Right renal cortex interstitium (tissue), 3 donors: Measurements from ENCODE around the gene KRTAP16-1. TPM values are rescaled to one million over a fixed set of nuclear protein-coding genes. Genes with fewer than 3 reads are reported as not detected.

Experiments used
- polyA plus RNA-seq, 3 donors: library from polyadenylated mRNA; unstranded; fragments of 120-200 nt; gene quantifications; one replicate each; pipeline ENCODE4 v1.2.1, GENCODE V29; 2013; ENCODE audit not compliant: insufficient read length in 3 of 3

Gene KRTAP16-1
- polyA plus RNA-seq, 3 donors = not detected

Other genes with a start within 250 kb of the KRTAP16-1 start
- gene KRTAP2-3, start 249.2 kb downstream of the KRTAP16-1 start, polyA plus RNA-seq = not detected
- gene KRTAP2-4, start 243.4 kb downstream of the KRTAP16-1 start, polyA plus RNA-seq = not detected
- not detected for gene KRTAP4-7, start 225.2 kb downstream of the KRTAP16-1 start, polyA plus RNA-seq
- gene KRTAP4-8, start 211.2 kb downstream of the KRTAP16-1 start, polyA plus RNA-seq = not detected
- not detected for gene KRTAP4-16, start 207.1 kb downstream of the KRTAP16-1 start, polyA plus RNA-seq
- not detected for gene KRTAP4-9, start 203.9 kb downstream of the KRTAP16-1 start, polyA plus RNA-seq
- gene KRTAP4-11, start 190.9 kb downstream of the KRTAP16-1 start, polyA plus RNA-seq = not detected
- gene KRTAP4-12, start 185.1 kb downstream of the KRTAP16-1 start, polyA plus RNA-seq = not detected
- not detected for gene KRTAP4-6, start 168.8 kb downstream of the KRTAP16-1 start, polyA plus RNA-seq
- not detected for gene KRTAP4-5, start 159.5 kb downstream of the KRTAP16-1 start, polyA plus RNA-seq
- not detected for gene KRTAP4-4, start 148.6 kb downstream of the KRTAP16-1 start, polyA plus RNA-seq
- gene KRTAP4-3, start 141.1 kb downstream of the KRTAP16-1 start, polyA plus RNA-seq = not detected
- gene KRTAP4-2, start 131.1 kb downstream of the KRTAP16-1 start, polyA plus RNA-seq = not detected
- gene KRTAP4-1, start 124.4 kb downstream of the KRTAP16-1 start, polyA plus RNA-seq = not detected
- gene KRTAP9-1, start 119.4 kb downstream of the KRTAP16-1 start, polyA plus RNA-seq = not detected
- not detected for gene KRTAP9-2, start 82.7 kb downstream of the KRTAP16-1 start, polyA plus RNA-seq
- gene KRTAP9-3, start 76.9 kb downstream of the KRTAP16-1 start, polyA plus RNA-seq = not detected
- not detected for gene KRTAP9-8, start 71.3 kb downstream of the KRTAP16-1 start, polyA plus RNA-seq
- gene KRTAP9-4, start 59.6 kb downstream of the KRTAP16-1 start, polyA plus RNA-seq = not detected
- gene KRTAP9-9, start 53.9 kb downstream of the KRTAP16-1 start, polyA plus RNA-seq = not detected
- gene KRTAP9-6, start 43.9 kb downstream of the KRTAP16-1 start, polyA plus RNA-seq = under 1 TPM; 0.10 to 0.14 (median 0.11) TPM
- not detected for gene KRTAP9-7, start 33.6 kb downstream of the KRTAP16-1 start, polyA plus RNA-seq
- gene KRTAP29-1, start 6.5 kb downstream of the KRTAP16-1 start, polyA plus RNA-seq = not detected
- gene KRTAP17-1, start 6.4 kb upstream of the KRTAP16-1 start, polyA plus RNA-seq = not detected
- gene KRT33A, start 41.5 kb upstream of the KRTAP16-1 start, polyA plus RNA-seq = not detected
- gene KRT33B, start 60.5 kb upstream of the KRTAP16-1 start, polyA plus RNA-seq = not detected
- gene KRT34, start 73.0 kb upstream of the KRTAP16-1 start, polyA plus RNA-seq = not detected
- gene KRT31, start 88.3 kb upstream of the KRTAP16-1 start, polyA plus RNA-seq = not detected
- gene KRT37, start 115.3 kb upstream of the KRTAP16-1 start, polyA plus RNA-seq = not detected
- gene KRT38, start 131.7 kb upstream of the KRTAP16-1 start, polyA plus RNA-seq = not detected
- not detected for gene KRT32, start 158.1 kb upstream of the KRTAP16-1 start, polyA plus RNA-seq
- gene KRT35, start 171.8 kb upstream of the KRTAP16-1 start, polyA plus RNA-seq = under 1 TPM in 1 of 3 donors, not detected in 2; 0.10 TPM
- not detected for gene KRT36, start 180.6 kb upstream of the KRTAP16-1 start, polyA plus RNA-seq
- gene KRT13, start 196.3 kb upstream of the KRTAP16-1 start, polyA plus RNA-seq = under 1 TPM in 1 of 3 donors, not detected in 2; 0.34 TPM
- gene KRT15, start 209.6 kb upstream of the KRTAP16-1 start, polyA plus RNA-seq = 1 to 10 TPM in 1 of 3 donors, under 1 TPM in 2; 0.60 to 1.3 (median 0.89) TPM
- 100 to 1,000 TPM; 139 to 220 (median 177) TPM for gene KRT19, start 219.0 kb upstream of the KRTAP16-1 start, polyA plus RNA-seq